Central memory CD4-positive, alpha-beta T cell (primary cell): Measurements from ENCODE around the gene ID3.

ENCODE experiments used
- DNase-seq: peaks from one replicate; pipeline ENCODE4 v3.0.0; 2022

ID3 gene

DNA sequence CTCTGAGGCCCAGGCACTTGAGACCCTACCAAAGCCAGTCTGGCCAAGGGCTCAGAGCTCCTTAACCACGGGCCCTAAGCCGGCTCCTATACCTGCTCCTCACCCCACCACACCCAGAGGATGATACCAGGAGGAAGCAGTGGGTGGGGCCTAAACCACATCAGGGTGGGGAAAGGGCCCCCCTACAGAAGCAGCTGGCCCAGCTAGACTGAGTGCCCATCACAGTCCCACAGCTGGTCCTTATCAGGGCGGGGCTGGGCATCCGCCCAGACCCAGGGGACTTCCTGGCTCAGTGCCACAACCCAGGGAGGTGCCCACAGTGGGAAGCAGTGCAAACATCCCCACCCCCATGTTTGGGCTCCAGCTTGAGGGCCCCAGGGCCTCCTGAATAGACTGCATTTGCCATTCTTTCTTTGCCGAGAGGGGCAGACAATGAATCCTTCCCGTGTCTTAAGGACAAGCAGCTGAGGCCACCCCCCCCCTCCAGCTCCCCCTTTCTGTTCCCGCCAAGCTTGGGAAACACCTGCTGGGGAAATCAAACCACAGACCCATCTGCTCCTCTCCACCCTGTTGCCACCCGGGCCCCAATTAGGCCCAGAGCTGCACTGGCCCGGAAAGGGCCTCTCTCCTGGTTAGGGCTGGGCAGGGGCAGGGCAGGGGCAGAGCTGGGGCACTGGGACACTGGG lies 34.4 kb downstream of the ID3 start:
- DNase-seq = peak; percentile 28

DNA sequence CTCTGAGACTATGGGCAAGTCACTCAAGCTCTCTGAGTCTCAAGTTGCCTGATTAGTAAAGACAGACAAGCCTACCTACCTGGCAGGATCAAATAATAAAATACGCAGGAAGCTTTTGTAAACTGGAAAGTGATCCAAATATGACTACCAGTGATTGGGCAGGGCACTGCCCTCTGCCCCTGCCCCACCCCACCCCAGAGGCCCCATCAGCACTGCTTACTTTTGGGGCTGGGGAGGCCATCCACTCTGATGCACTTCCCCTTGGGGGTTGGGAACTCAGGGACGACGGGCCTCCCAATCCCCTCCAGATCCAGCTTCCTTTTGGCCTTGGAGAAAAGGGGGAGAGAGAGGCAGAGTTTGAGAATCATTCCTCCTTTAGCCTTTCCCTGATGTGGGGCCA lies 35.1 kb downstream of the ID3 start:
- DNase-seq = no peak

DNA sequence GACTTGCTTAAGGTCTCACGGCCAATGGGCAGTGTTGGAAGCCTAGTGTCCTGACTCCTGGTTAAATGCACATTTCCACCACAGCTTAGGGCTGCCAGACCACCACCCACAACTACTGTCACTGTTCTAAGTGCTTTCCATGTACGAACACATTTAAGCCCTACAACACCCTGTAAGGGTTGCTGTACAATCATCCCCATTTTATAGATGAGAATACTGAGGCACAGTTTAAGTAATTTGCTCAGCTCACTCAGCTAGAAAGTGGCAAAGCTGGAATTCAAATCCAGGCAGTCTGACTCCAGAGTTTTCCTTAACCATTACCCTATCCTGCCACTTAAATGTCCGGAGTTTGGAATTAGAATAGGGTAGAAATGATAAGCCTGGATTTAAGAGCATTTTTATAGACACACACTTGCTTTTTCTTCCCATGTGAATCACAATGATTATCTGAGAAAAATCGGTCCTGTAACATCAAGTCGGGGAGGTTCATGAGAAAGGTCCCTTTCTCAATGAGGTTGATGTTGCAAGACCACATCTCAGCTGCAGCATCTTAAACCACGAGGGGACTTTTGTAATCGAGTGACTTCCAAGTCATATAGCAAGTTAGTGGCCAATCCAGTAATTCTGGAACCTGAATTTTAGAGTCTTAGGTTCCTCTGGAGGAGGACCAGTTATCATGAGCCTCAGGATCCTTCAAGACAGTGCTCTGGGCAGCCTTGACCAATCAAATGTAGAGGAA lies 36.9 kb downstream of the ID3 start:
- DNase-seq = no peak

DNA sequence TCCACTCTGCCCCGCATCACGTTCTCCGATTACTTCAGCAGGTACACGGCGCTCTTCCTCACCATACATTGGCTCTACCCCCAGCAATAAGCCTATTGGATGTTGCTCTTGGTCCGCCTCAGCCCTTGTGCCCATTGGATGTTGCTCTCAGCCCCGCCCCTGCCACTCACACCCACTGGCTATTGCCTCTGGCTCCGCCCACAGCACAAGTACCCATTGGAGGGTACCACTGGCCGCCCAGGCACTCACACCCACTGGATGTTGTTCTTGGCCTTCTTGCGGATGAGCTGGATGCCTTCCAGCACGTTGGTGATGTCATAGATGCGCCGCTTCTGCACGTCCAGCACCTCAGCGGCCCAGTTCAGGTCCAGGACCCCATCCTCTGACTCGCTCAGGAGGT lies 37.7 kb downstream of the ID3 start:
- DNase-seq = no peak

DNA sequence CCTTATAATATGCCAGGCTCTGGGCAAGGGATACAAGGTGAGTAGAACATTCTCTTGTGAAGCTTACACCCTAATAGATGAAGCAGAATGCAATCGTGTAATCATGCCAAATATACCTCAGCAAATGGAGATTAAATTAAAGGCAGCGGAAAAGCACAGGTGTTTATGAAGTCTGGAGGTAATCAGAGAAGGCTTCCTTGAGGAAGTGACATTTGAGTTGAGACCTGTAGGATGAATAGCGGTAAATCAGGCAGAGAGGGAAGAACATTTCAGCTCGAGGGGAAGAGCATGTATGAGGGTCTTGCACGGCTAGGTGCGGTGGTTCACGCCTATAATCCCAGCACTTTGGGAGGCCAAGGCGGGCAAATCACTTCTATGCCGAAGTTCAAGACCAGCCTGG lies 41.7 kb downstream of the ID3 start:
- no peak for DNase-seq

DNA sequence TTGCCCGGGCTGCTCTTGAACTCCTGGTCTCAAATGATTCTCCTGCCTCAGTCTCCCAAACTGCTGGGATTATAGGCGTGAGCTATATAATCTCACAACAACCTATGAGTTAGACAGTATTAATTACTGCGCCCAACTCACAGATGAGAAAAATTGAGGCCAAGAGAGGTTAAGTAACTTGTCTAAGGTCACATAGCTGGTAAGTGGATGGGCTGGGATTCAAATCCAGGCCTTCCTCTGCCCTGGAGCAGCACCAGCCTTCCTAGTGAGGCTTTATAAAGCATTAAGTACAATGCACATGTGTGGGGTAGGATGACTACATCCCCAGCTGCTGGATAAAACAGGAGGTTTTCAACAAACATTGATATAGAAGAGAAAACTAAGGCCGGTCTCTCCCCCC lies 43.4 kb downstream of the ID3 start:
- DNase-seq = no peak

DNA sequence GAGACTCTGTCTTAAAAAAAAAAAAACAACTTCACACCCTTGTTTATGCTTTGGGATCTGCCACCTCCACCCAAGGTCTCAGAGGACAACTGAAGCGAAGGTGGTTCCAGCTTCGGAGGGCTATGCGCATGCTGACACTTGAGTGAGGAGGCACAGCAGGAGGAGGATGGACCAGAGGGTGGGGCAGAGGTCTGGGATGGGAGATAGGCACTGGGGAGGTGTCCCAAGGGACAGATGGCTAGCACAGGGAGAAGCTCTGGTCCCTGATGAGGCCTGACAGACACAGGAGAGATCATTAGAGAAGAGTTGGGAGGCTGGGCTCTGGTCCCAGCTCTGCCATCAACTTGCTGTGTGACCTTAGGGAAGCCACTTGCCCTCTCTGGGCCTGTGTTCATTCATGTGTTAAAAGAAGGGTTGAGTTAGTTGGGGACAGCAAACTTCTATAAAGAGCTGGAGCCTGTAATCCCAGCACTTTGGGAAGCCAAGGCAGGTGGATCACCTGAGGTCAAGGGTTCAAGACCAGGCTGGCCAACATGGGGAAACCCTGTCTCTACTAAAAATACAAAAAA lies 45.1 kb downstream of the ID3 start:
- no peak for DNase-seq

DNA sequence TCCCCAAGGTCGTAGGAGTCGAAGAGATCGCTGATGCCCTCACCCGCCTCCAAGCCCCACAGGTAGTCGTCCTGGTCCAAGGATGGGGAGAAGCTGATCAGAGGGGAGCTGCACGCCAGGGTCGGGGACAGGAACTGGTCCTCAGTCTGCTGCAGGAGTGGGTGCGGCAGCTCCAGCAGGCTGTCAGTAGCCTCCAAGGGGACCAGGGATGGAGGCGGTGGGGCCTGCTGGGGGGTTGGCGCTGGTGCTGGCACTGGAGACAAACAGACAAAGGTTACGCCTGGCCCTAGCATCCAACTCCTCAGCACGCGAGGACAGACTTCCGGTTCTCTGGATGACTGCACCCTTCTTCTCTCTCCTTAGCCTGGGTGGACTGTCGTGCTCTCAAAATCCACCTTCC lies 49.4 kb downstream of the ID3 start:
- DNase-seq = no peak
